GM13976 (cell line): Measurements from ENCODE around the gene DAPK2.

Experiments
- DNase-seq: peaks from one replicate; pipeline ENCODE4 v3.0.0; 2012; ENCODE audit warnings: low spot score
- CTCF ChIP-seq: IDR thresholded peaks from 2 replicates; pipeline ENCODE4 v1.5.1; 2012; ENCODE audit warnings: borderline replicate concordance, mild to moderate bottlenecking; ENCODE audit not compliant: insufficient read depth; ENCODE audit errors: extremely low read depth, missing control alignments, control extremely low read depth
- in situ Hi-C: fragments of 300-500 bp; cut with MboI; formaldehyde crosslinking; loops from one replicate; pipeline ENCODE4 v1.12.0; 2022; ENCODE audit warnings: low sequenced_read_pairs, mixed read lengths, inconsistent platforms; ENCODE audit not compliant: unreplicated experiment

DAPK2 gene

GRCh38 chr15:64014995-64015394 is 31.3 kb downstream of the DAPK2 start:
- TF ChIP-seq CTCF = no peak
- in situ Hi-C loops = no loop called here
- no peak for DNase-seq

- in situ Hi-C loops = no loop called here
- TF ChIP-seq CTCF = no peak
- no peak for DNase-seq
Observed at GRCh38 chr15:64013179-64014062, 32.9 kb downstream of the DAPK2 start.

GRCh38 chr15:64011736-64012135 is 34.5 kb downstream of the DAPK2 start:
- DNase-seq = no peak
- TF ChIP-seq CTCF = no peak
- in situ Hi-C loops = no loop called here

- peak; percentile 62 for DNase-seq
- peak; percentile 47 for TF ChIP-seq CTCF
- in situ Hi-C loops = no loop called here
Observed at GRCh38 chr15:64010719-64011118, 35.6 kb downstream of the DAPK2 start.

GRCh38 chr15:64009798-64010261 is 36.5 kb downstream of the DAPK2 start:
- no peak for TF ChIP-seq CTCF
- no peak for DNase-seq
- in situ Hi-C loops = no loop called here

- TF ChIP-seq CTCF = no peak
- in situ Hi-C loops = no loop called here
- DNase-seq = no peak
Observed at GRCh38 chr15:64009241-64009640, 37.0 kb downstream of the DAPK2 start.
